Skeletal muscle satellite cell (primary cell): ENCODE results near the gene MALAT1.

Experiments used
- H3K27me3 ChIP-seq: 2 replicates; pipeline ENCODE4 v1.7.0; 2013; ENCODE audit warnings: low read length; ENCODE audit not compliant: control insufficient read depth, insufficient read depth
- H3K36me3 ChIP-seq: 2 replicates; pipeline ENCODE4 v1.7.0; 2013; ENCODE audit warnings: mild to moderate bottlenecking, control low read depth, low read length; ENCODE audit not compliant: insufficient read depth
- H3K4me1 ChIP-seq: 2 replicates; pipeline ENCODE4 v1.7.0; 2013; ENCODE audit warnings: low read length; ENCODE audit not compliant: control insufficient read depth, insufficient read depth
- H3K4me2 ChIP-seq: 2 replicates; pipeline ENCODE4 v1.7.0; 2013; ENCODE audit warnings: mild to moderate bottlenecking, low read length
- H3K4me3 ChIP-seq: 2 replicates; pipeline ENCODE4 v1.7.0; 2013; ENCODE audit warnings: low read length
- H3K9ac ChIP-seq: 2 replicates; pipeline ENCODE4 v1.7.0; 2013; ENCODE audit warnings: mild to moderate bottlenecking, low read depth, low read length, moderate library complexity
- H3K9me3 ChIP-seq: replicated peaks from 2 replicates; pipeline ENCODE4 v1.7.0; 2013; ENCODE audit warnings: mild to moderate bottlenecking, control low read depth, low read length

MALAT1 gene

DNA sequence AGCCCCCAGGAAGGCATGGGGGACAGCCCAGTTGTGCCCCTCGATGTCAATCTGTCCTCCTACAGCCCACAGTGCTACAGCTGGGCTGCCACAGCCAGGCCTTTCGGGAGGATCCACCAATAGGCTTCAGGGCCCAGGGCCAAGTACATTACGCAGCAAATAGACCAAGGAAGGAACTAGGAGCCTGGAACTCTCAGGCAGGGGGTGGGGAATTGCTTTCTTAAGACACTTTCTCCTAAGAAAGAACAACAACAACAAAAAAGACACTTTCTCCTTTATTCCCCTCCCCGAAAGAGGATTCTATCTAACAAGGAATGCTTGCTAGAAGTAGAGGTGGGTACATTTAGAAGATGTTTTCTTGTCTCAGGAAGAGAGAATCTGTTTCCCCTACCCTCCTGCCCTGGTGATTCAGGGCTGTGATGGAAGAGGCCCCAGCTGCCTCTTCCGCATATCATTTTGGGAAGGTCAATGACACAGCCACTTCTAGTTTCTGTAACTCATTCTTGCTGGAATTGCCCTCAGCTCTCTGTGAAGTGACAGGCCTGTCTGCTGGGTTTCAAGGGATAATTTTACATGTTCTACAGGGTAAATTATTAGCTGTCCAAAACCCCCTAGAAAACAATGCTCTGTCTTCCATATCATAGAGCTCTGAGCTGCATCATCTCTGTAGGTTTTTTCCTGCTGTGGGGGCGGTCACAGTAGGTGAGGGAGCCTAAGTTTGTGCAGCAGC, 6.0 kb upstream of the MALAT1 start:
- Histone ChIP-seq H3K9me3 (no peaks in the 10 kb centered on the region), H3K27me3 (no peaks in the 10 kb centered on the region), H3K4me3 (peak overlapping the region; percentile 40), H3K4me1 (peaks cover 89% of the 10 kb centered on the region), H3K36me3 (no peaks in the 10 kb centered on the region), H3K9ac (peak overlapping the region; percentile 88), H3K4me2 (peak overlapping the region; percentile 73)

DNA sequence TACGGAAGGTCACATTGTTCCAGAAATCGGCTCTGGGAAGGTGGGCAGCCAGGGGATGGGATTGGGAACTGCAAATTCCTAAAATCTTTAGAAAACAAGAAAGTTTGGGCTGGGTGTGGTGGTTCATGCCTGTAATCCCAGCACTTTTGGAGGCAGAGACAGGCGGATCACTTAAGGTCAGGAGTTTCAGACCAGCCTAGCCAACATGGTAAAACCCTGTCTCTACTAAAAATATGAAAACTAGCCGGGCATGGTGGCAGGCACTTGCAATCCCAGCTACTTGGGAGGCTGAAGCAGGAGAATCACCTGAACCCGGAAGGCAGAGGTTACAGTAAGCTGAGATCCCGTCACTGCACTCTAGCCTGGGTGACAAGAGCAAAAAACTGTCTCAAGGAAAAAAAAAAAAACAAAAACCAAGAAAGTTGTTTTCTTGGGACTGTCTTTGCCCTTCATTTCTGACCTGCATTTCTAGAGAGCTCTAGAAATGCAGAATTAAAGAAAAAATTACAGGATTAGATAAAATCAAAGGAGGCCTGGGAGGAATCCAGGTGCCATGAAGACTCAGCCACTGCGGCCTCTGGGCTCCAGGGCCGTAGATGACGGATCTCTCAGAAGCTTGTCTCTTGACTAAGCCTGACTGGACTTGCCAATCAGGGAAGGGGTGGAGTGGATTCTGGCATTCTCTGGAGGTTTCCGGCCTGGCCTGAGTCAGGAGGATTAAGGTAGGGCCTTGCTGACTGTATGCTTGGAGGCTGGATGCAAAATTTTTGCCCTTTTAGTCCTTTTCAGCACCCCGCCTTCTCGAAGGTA, 5.3 kb upstream of the MALAT1 start:
- H3K4me2 ChIP-seq = peak overlapping the region; percentile 73

DNA sequence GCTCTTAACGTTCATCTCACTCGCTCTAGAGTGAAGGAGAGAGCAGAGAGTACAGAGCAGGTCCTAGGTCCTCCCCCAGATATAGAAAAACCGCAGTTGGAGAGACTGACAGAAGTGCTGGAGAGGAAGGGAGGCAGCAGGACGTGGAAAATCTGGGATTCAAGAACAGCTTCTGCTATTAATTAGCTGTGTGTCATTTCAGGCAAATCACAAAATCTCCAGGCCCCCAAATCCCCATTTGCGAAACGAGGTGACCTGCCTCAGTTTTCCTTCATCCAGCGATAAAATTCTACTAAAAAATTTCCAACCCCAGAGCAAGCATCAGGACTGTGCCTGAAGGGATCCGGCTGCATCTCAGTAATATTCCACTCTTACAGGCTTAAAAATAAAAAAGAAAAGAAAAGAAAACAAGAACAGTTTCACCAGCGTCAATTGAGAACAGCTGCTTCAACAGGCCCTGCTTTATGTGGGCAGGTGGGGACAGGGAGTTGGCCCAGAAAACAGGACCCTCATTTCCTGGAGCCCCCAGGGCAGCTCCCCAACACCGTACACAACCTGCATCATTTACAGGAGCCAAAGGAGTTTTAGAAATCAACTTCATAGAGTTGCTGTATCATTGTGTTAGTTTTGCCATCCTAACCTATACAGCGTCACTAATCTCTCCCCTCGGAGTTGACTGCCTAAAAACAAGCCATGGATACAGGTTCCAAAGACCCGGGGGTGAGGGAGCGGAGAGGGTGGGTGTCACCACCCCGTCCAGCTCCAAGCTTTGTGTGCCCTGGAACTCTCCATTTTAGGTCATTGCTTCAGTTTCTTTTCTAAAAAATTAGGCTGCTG, 2.3 kb upstream of the MALAT1 start:
- H3K9me3 ChIP-seq = no peaks in the 10 kb centered on the region
- H3K36me3 ChIP-seq = peaks cover 18% of the 10 kb centered on the region
- no peaks in the 10 kb centered on the region for H3K27me3 ChIP-seq
- H3K4me3 ChIP-seq = peak overlapping the region; percentile 57
- H3K9ac ChIP-seq = peak overlapping the region; percentile 91
- peaks cover 61% of the 10 kb centered on the region for H3K4me1 ChIP-seq
- peak overlapping the region; percentile 76 for H3K4me2 ChIP-seq

More for the DNA sequence above, 5.3 kb upstream of the MALAT1 start:
- Histone ChIP-seq H3K4me1 (peaks cover 89% of the 10 kb centered on the region), H3K9me3 (no peaks in the 10 kb centered on the region), H3K9ac (peak overlapping the region; percentile 88), H3K36me3 (no peaks in the 10 kb centered on the region), H3K27me3 (no peaks in the 10 kb centered on the region), H3K4me3 (peak overlapping the region; percentile 40)

GRCh38 chr11:65497141-65498041, 1.5 kb upstream of the MALAT1 start:
- peaks cover 27% of the 10 kb centered on the region for H3K36me3 ChIP-seq
- H3K9me3 ChIP-seq = no peaks in the 10 kb centered on the region
- peak overlapping the region; percentile 73 for H3K4me3 ChIP-seq
- H3K4me1 ChIP-seq = peaks cover 53% of the 10 kb centered on the region
- peak overlapping the region; percentile 96 for H3K9ac ChIP-seq
- H3K4me2 ChIP-seq = peak overlapping the region; percentile 94
- H3K27me3 ChIP-seq = no peaks in the 10 kb centered on the region

- peak overlapping the region; percentile 96 for H3K9ac ChIP-seq
- no peaks in the 10 kb centered on the region for H3K9me3 ChIP-seq
- peak overlapping the region; percentile 94 for H3K4me2 ChIP-seq
- peak overlapping the region; percentile 73 for H3K4me3 ChIP-seq
- peaks cover 35% of the 10 kb centered on the region for H3K36me3 ChIP-seq
- H3K27me3 ChIP-seq = no peaks in the 10 kb centered on the region
- H3K4me1 ChIP-seq = peaks cover 45% of the 10 kb centered on the region
Measured at GRCh38 chr11:65498042-65498726, 661 bp upstream of the MALAT1 start.

DNA sequence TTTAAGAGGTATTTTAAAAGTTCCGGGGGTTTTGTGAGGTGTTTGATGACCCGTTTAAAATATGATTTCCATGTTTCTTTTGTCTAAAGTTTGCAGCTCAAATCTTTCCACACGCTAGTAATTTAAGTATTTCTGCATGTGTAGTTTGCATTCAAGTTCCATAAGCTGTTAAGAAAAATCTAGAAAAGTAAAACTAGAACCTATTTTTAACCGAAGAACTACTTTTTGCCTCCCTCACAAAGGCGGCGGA, 193 bp upstream of the MALAT1 start:
- Histone ChIP-seq H3K27me3 (no peaks in the 10 kb centered on the region), H3K9ac (peak overlapping the region; percentile 96), H3K9me3 (no peaks in the 10 kb centered on the region), H3K4me2 (peak overlapping the region; percentile 94), H3K36me3 (peaks cover 40% of the 10 kb centered on the region), H3K4me1 (peaks cover 40% of the 10 kb centered on the region), H3K4me3 (peak overlapping the region; percentile 73)

DNA sequence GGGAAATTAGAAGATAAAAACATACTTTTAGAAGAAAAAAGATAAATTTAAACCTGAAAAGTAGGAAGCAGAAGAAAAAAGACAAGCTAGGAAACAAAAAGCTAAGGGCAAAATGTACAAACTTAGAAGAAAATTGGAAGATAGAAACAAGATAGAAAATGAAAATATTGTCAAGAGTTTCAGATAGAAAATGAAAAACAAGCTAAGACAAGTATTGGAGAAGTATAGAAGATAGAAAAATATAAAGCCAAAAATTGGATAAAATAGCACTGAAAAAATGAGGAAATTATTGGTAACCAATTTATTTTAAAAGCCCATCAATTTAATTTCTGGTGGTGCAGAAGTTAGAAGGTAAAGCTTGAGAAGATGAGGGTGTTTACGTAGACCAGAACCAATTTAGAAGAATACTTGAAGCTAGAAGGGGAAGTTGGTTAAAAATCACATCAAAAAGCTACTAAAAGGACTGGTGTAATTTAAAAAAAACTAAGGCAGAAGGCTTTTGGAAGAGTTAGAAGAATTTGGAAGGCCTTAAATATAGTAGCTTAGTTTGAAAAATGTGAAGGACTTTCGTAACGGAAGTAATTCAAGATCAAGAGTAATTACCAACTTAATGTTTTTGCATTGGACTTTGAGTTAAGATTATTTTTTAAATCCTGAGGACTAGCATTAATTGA, 1.0 kb downstream of the MALAT1 start:
- Histone ChIP-seq H3K4me3 (peak overlapping the region; percentile 88), H3K27me3 (no peaks in the 10 kb centered on the region), H3K4me1 (peaks cover 30% of the 10 kb centered on the region), H3K9me3 (no peaks in the 10 kb centered on the region), H3K36me3 (peaks cover 52% of the 10 kb centered on the region), H3K4me2 (peak overlapping the region; percentile 76), H3K9ac (peak overlapping the region; percentile 96)

GRCh38 chr11:65500387-65501185, 1.7 kb downstream of the MALAT1 start:
- Histone ChIP-seq H3K9ac (peak overlapping the region; percentile 96), H3K9me3 (no peaks in the 10 kb centered on the region), H3K4me1 (peaks cover 27% of the 10 kb centered on the region), H3K36me3 (peaks cover 59% of the 10 kb centered on the region), H3K27me3 (no peaks in the 10 kb centered on the region), H3K4me3 (peak overlapping the region; percentile 88), H3K4me2 (peak overlapping the region; percentile 76)

DNA sequence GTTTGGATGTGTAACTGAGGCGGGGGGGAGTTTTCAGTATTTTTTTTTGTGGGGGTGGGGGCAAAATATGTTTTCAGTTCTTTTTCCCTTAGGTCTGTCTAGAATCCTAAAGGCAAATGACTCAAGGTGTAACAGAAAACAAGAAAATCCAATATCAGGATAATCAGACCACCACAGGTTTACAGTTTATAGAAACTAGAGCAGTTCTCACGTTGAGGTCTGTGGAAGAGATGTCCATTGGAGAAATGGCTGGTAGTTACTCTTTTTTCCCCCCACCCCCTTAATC, 2.3 kb downstream of the MALAT1 start:
- Histone ChIP-seq H3K4me2 (peak overlapping the region; percentile 76), H3K4me1 (peaks cover 24% of the 10 kb centered on the region), H3K27me3 (no peaks in the 10 kb centered on the region), H3K9me3 (no peaks in the 10 kb centered on the region), H3K9ac (peak overlapping the region; percentile 96), H3K4me3 (peak overlapping the region; percentile 88), H3K36me3 (peaks cover 64% of the 10 kb centered on the region)
